Measurements from ENCODE around the gene PCSK2.

PCSK2 gene

DNA sequence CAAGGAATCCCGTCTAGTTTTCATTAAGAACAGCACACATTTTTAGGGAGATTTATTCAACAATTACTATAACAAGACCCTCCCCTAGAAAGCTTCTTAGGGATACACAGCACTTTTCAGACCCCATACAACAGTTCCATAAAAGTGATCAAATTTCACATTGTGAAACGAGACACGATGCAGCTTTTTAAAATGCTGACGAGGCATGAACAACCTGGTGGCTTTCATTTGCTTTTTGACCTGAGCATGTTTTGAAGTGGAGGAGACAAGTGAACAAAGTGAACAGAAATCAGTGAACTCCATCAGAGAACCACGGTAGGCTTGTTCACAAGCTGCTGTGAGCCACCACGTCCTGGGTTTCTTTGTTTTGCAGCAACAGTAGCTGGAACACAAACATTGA, 112.2 kb downstream of the PCSK2 start:
- DNase-seq (ENCODE audit: low spot score): no peak

- no peak for DNase-seq (ENCODE audit: low spot score)
These were observed 116.3 kb downstream of the PCSK2 start for GRCh38 chr20:17343091-17343490.

- DNase-seq (ENCODE audit: low spot score): no peak
These were observed 117.0 kb downstream of the PCSK2 start for GRCh38 chr20:17343656-17344452.

DNA sequence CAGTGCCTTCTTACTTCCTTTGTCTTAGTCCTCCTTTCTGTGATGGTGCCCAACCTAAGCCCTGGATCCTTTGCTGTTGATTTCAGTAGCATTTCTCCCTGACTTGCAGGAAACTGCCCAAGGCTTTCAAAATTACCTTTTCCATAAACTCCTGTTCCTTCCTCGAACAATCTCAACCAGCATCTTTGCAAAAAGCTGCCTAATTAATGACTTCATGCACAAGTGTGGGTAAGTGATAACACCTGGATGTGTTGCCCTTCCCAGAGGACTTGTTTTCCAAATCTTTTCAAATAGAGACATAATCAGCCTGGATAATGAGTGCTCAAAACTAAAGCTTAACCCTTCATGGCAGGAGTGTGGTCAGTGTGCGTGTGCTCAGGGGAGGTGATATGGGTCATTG, 118.0 kb downstream of the PCSK2 start:
- no peak for DNase-seq (ENCODE audit: low spot score)

DNA sequence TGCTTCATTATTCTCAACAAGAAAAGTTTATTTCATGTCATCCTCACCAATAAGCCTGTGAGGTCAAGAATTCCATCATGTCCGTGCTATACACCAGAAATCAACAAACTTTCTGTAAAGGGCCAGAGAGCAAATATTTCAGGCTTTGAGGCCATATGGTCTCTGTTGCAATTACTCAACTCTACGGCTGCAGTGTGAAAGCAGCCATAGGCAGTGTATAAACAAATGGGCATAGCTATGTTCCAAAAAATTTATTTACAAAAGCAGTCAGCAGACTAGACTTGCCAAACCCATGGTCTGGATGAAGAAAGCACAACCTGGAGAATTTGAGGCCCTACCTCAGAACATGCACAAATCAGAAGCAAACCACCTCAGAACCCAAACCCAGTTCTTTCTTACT, 118.5 kb downstream of the PCSK2 start:
- DNase-seq (ENCODE audit: low spot score): no peak

GRCh38 chr20:17350321-17350720, 123.5 kb downstream of the PCSK2 start:
- no peak for DNase-seq (ENCODE audit: low spot score)

GRCh38 chr20:17357238-17357637, 130.4 kb downstream of the PCSK2 start:
- no peak for DNase-seq (ENCODE audit: low spot score)

DNA sequence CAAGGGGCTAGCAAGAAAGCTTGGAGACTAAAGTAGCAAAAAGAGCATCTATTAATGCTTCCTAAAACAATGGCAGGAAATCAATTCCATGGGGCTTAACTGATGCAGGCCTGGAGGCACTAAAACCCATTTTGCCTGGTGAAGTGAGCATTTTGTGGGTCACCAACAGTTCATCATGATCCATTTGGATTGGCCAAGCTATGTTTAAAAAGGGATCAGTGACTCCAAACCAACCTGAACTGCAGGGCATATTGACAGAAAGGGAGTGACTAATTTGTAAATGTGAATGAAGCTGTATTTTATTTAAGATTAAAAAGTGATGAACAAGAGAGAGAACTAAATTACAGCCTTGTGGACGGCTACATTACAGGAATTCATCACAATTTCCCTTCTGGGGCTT, 132.0 kb downstream of the PCSK2 start:
- DNase-seq (ENCODE audit: low spot score): no peak

GRCh38 chr20:17364681-17365080, 137.8 kb downstream of the PCSK2 start:
- no peak for DNase-seq (ENCODE audit: low spot score)

GRCh38 chr20:17365831-17366230, 139.0 kb downstream of the PCSK2 start:
- DNase-seq (ENCODE audit: low spot score): no peak

DNA sequence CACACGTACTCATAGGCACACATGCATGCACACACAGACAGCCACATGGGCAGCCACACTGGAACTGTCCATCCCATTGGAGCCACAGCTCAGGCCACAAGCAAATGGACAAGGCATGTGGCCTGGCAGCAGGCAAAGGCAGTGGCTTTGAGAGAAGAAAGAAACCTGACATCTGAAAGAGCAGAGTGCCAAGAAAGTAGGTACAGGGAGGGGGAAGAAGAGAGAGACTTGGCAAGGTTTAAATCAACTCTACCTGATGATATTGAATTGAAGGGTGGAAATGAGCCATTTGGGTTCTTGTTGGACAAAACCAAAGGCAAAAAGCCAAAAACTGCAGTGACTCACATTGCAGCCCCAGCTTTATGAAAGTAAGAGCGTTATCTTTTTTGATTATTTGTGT, 142.7 kb downstream of the PCSK2 start:
- DNase-seq (ENCODE audit: low spot score): peak; percentile 91

DNA sequence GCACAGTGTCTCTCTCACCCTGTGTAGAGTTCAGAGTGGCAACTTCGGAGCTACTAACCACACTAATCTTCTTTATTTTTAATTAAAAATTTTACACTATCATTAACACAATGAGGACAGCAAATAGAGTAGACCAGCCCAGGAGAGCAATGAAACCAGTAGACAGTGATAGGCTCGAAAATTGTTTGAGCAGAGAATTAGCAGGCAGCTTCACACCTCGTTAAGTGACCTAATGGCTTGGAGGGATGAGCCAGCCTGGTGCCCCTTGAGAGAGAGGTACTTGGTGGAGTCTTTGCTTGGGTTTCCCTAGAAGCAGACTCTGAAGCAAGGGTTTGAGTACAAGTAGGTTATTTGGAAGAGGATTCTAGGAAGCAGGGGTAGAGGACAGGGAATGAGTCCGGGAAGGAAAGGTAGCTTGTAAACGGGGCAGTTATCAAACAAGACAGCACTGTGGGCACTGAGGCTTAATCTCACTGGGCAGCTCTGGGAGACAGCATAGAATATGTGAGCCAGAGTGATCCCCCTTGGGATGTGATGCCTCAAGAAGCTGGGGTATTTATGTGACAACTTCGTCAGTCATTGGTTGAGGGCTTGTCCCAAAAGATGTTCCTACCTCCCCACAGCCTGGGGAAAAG, 146.1 kb downstream of the PCSK2 start:
- DNase-seq (ENCODE audit: low spot score): no peak

- DNase-seq (ENCODE audit: low spot score): no peak
These were observed 147.2 kb downstream of the PCSK2 start for GRCh38 chr20:17374086-17374485.

GRCh38 chr20:17376031-17376430, 149.2 kb downstream of the PCSK2 start:
- no peak for DNase-seq (ENCODE audit: low spot score)

GRCh38 chr20:17377231-17377630, 150.4 kb downstream of the PCSK2 start:
- DNase-seq (ENCODE audit: low spot score): no peak

- DNase-seq (ENCODE audit: low spot score): no peak
These were observed 152.8 kb downstream of the PCSK2 start for GRCh38 chr20:17379651-17380050.

DNA sequence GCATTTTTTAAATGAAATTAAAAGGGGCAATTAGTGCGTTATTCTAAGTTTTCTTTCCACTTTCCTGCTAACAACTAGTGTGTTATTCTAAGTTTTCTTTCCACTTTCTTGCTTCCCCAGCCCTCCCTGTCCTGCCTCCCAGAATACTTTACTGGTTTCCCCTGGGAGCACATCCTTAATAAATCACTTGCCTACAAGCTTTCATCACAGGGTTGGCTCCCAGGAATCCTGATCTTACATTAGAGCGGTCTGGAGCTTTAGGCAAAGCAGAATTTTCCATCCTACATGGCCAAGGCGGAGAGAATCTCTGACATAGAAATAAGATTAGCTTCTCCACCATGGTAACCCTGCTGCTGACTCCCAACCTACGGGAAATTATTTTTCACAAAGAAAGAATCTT, 154.0 kb downstream of the PCSK2 start:
- no peak for DNase-seq (ENCODE audit: low spot score)

DNA sequence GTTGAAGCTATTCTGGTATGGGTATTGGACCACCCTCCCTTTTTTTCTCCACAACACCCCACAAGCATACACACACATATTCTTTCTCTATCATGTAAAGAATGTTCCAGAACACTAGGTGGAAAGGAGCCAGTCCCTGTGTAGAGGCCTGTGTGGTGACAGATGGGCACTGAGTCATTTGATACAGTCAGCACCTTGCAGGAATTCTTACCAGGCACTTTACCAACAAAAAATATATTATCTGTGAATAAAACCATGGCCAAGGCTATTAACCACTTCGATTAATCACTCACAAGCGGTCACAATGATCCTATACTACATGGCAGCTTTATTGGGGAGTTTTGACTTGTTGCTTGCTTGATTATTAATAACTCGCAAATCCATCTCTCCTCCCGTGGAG, 154.9 kb downstream of the PCSK2 start:
- peak; percentile 75 for DNase-seq (ENCODE audit: low spot score)

GRCh38 chr20:17385798-17386197, 159.0 kb downstream of the PCSK2 start:
- DNase-seq (ENCODE audit: low spot score): no peak

- no peak for DNase-seq (ENCODE audit: low spot score)
These were observed 163.8 kb downstream of the PCSK2 start for GRCh38 chr20:17390655-17391054.

GRCh38 chr20:17391127-17391771, 164.4 kb downstream of the PCSK2 start:
- no peak for DNase-seq (ENCODE audit: low spot score)

DNA sequence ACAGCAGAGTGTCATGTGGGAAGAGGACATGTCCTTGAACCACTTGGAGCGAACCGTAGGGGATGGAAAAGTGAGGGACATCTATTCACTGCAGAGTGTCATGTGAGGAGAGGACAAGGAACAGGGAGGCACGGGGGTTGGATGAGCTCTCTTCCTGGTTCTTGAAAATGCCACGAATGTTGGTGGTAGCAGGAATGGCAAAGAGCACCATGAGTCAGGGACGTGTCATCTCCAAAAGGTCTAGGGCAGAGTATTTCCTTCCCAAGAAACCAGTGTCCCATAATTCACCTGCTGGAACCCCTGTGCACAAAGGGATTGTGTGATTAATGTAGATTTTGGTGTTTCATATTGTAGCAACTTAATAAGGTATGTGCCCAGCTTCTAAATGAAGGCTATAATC, 167.6 kb downstream of the PCSK2 start:
- no peak for DNase-seq (ENCODE audit: low spot score)

- DNase-seq (ENCODE audit: low spot score): no peak
These were observed 168.9 kb downstream of the PCSK2 start for GRCh38 chr20:17395729-17396128.
